Thymus (tissue), 11 donors: Measurements from ENCODE around the gene KCND3. TPM values are rescaled to one million over a fixed set of nuclear protein-coding genes. Genes with fewer than 3 reads are reported as not detected.

Experiments used
- DNase-seq, 9 donors: peaks; one replicate each; pipeline ENCODE4 v3.0.0-alpha.2; 2013; ENCODE audit warnings: low spot score in 9 of 9, low read depth in 6 of 9, missing footprints in 1 of 9
- H3K27ac ChIP-seq, 2 donors: one replicate each; pipeline ENCODE4 v1.5.1; 2013; ENCODE audit warnings: control low read depth in 1 of 2, low read depth in 1 of 2, low read length in 1 of 2, mild to moderate bottlenecking in 1 of 2, moderate library complexity in 1 of 2
- H3K27me3 ChIP-seq, 2 donors: one replicate each; pipeline ENCODE4 v1.5.1; 2013; ENCODE audit warnings: low read length in 1 of 2; ENCODE audit not compliant: control insufficient read depth in 2 of 2, insufficient read depth in 1 of 2
- H3K36me3 ChIP-seq, 2 donors: one replicate each; pipeline ENCODE4 v1.5.1; 2013; ENCODE audit warnings: low read length in 1 of 2, mild to moderate bottlenecking in 1 of 2, moderate library complexity in 1 of 2; ENCODE audit not compliant: control insufficient read depth in 2 of 2, insufficient read depth in 2 of 2
- H3K4me1 ChIP-seq, 2 donors: one replicate each; pipeline ENCODE4 v1.5.1; 2013; ENCODE audit warnings: low read length in 2 of 2; ENCODE audit not compliant: control insufficient read depth in 2 of 2, insufficient read depth in 2 of 2
- H3K4me3 ChIP-seq, 2 donors: one replicate each; pipeline ENCODE4 v1.5.1; 2013; ENCODE audit warnings: low read length in 2 of 2, control low read depth in 1 of 2, mild to moderate bottlenecking in 1 of 2
- H3K9me3 ChIP-seq, 2 donors: one replicate each; pipeline ENCODE4 v1.5.1; 2013; ENCODE audit warnings: low read length in 1 of 2, mild to moderate bottlenecking in 1 of 2; ENCODE audit not compliant: control insufficient read depth in 2 of 2, insufficient read depth in 1 of 2
- WGBS: extraction: QIAGEN DNeasy Blood & Tissue Kit; methylation state at CpG from one replicate; pipeline ENCODE4 v1.1.7; 2013; 5-methylcytosine and 5-hydroxymethylcytosine counted together
- polyA plus RNA-seq: library from polyadenylated mRNA; stranded (reverse); fragments of 200-250 nt; gene quantifications from one replicate; pipeline ENCODE4 v1.2.3, GENCODE V29; 2013
- total RNA-seq: library from RNA; stranded (reverse); fragments of 120-200 nt; gene quantifications from one replicate; pipeline ENCODE4 v1.2.4, GENCODE V29; 2013
- donor health status: healthy.

KCND3 gene
- total and polyA plus RNA-seq, 2 donors: 0.33 to 0.73 TPM

- H3K4me3 ChIP-seq: no peak overlapping the region
- H3K36me3 ChIP-seq: no peaks in the 10 kb centered on the region
- no peak overlapping the region for H3K27ac ChIP-seq
- 96% methylated on average over 2 of the region's 2 CpGs for WGBS
- no peaks in the 10 kb centered on the region for H3K9me3 ChIP-seq
- H3K4me1 ChIP-seq: no peaks in the 10 kb centered on the region
- DNase-seq: no peak
- peaks cover 0 to 25% of the 10 kb centered on the region in 2 donors for H3K27me3 ChIP-seq
Measured at GRCh38 chr1:111789666-111790316, 199.7 kb downstream of the KCND3 start.

- H3K9me3 ChIP-seq: no peaks in the 10 kb centered on the region
- H3K27me3 ChIP-seq: peaks cover 0 to 27% of the 10 kb centered on the region in 2 donors
- no peak overlapping the region for H3K4me3 ChIP-seq
- DNase-seq: no peak
- H3K36me3 ChIP-seq: no peaks in the 10 kb centered on the region
- H3K4me1 ChIP-seq: no peaks in the 10 kb centered on the region
- no peak overlapping the region for H3K27ac ChIP-seq
- WGBS: 92% methylated on average over 5 of the region's 5 CpGs
Measured at GRCh38 chr1:111789142-111789541, 200.3 kb downstream of the KCND3 start.

GRCh38 chr1:111786669-111787207, 202.7 kb downstream of the KCND3 start:
- no peaks in the 10 kb centered on the region for H3K4me1 ChIP-seq
- H3K4me3 ChIP-seq: no peak overlapping the region
- H3K36me3 ChIP-seq: no peaks in the 10 kb centered on the region
- H3K27me3 ChIP-seq: peaks cover 0 to 22% of the 10 kb centered on the region in 2 donors
- WGBS: 93% methylated on average over 9 of the region's 9 CpGs
- no peak for DNase-seq
- H3K27ac ChIP-seq: no peak overlapping the region
- H3K9me3 ChIP-seq: no peaks in the 10 kb centered on the region

- no peak overlapping the region for H3K4me3 ChIP-seq
- no peaks in the 10 kb centered on the region for H3K36me3 ChIP-seq
- no peak overlapping the region for H3K27ac ChIP-seq
- H3K27me3 ChIP-seq: peaks cover 0 to 24% of the 10 kb centered on the region in 2 donors
- no peaks in the 10 kb centered on the region for H3K4me1 ChIP-seq
- no peak for DNase-seq
- H3K9me3 ChIP-seq: no peaks in the 10 kb centered on the region
- WGBS: 94% methylated on average over 4 of the region's 4 CpGs
Measured at GRCh38 chr1:111784273-111784901, 205.1 kb downstream of the KCND3 start.

- H3K27ac ChIP-seq: no peak overlapping the region
- no peak overlapping the region for H3K4me3 ChIP-seq
- H3K36me3 ChIP-seq: no peaks in the 10 kb centered on the region
- no peaks in the 10 kb centered on the region for H3K9me3 ChIP-seq
- H3K27me3 ChIP-seq: peaks cover 0 to 10% of the 10 kb centered on the region in 2 donors
- no peak for DNase-seq
- WGBS: 99% methylated on average over 2 of the region's 2 CpGs
- no peaks in the 10 kb centered on the region for H3K4me1 ChIP-seq
Measured at GRCh38 chr1:111779546-111779945, 209.9 kb downstream of the KCND3 start.

GRCh38 chr1:111778541-111779051, 210.9 kb downstream of the KCND3 start:
- DNase-seq: no peak
- no peaks in the 10 kb centered on the region for H3K36me3 ChIP-seq
- WGBS: 92% methylated on average over 2 of the region's 2 CpGs
- H3K4me3 ChIP-seq: no peak overlapping the region
- peaks cover 0 to 10% of the 10 kb centered on the region in 2 donors for H3K27me3 ChIP-seq
- H3K27ac ChIP-seq: no peak overlapping the region
- no peaks in the 10 kb centered on the region for H3K4me1 ChIP-seq
- H3K9me3 ChIP-seq: no peaks in the 10 kb centered on the region

GRCh38 chr1:111778066-111778465, 211.4 kb downstream of the KCND3 start:
- Histone ChIP-seq H3K4me1 (no peaks in the 10 kb centered on the region), H3K4me3 (no peak overlapping the region), H3K27me3 (peaks cover 0 to 10% of the 10 kb centered on the region in 2 donors), H3K27ac (no peak overlapping the region), H3K36me3 (no peaks in the 10 kb centered on the region), H3K9me3 (no peaks in the 10 kb centered on the region)
- WGBS: 94% methylated on average over 6 of the region's 6 CpGs
- DNase-seq: no peak

- no peaks in the 10 kb centered on the region for H3K4me1 ChIP-seq
- no peaks in the 10 kb centered on the region for H3K9me3 ChIP-seq
- 90% methylated on average over 1 of the region's 1 CpG for WGBS
- H3K27ac ChIP-seq: no peak overlapping the region
- peaks cover 0 to 10% of the 10 kb centered on the region in 2 donors for H3K27me3 ChIP-seq
- DNase-seq: no peak
- H3K4me3 ChIP-seq: no peak overlapping the region
- no peaks in the 10 kb centered on the region for H3K36me3 ChIP-seq
Measured at GRCh38 chr1:111777301-111777700, 212.2 kb downstream of the KCND3 start.

GRCh38 chr1:111776861-111777260, 212.6 kb downstream of the KCND3 start:
- Histone ChIP-seq H3K9me3 (no peaks in the 10 kb centered on the region), H3K27me3 (peaks cover 0 to 10% of the 10 kb centered on the region in 2 donors), H3K36me3 (no peaks in the 10 kb centered on the region), H3K4me1 (no peaks in the 10 kb centered on the region), H3K4me3 (no peak overlapping the region), H3K27ac (no peak overlapping the region)
- no peak for DNase-seq
- over 99% methylated on average over 8 of the region's 8 CpGs for WGBS
